ENCODE results near the gene C11orf98.
"Not testable (repeated sequence)": the region's sequence is repeated elsewhere in the genome, so short reads cannot be mapped to it uniquely, and the experiment has no call there.

Gene C11orf98

DNA sequence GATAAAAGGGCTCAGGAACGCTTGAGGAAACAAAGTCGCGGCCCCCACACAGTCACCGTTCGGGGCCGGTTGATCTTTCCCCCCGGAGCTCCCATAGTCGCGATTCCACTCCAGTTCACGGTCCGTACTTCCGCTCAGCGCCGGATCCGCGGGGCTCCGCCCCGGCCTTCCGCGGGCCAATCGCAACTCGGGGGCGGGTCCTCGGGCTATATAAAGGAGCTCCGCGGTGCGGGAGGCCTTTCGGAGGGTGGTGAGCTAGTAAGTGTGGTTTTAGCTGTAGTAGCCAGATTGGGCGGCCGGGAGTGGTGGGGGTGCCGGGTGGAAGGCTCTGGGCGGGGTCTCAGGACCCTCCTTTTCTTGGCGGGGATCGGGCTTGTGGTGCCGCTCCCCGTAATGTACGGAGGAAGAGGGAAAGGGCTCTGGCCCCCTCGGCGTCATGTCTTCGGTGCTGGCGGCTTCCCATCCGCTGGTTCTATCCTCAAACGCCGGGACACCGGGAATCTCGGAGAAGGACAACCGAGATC is at the start of gene C11orf98, which contains the start of gene CSKMT:
Gene C11orf98, minus strand, starts transcription at position 136 of the 524 bp plus-strand sequence. Its CDS starts 41 bp downstream, at position 95.
Gene CSKMT, plus strand, starts transcription at position 238 of the 524 bp plus-strand sequence. CDS start 568 bp downstream, outside the sequence.
- peak; percentile 97 for DNase-seq (ENCODE audit: low spot score)

DNA sequence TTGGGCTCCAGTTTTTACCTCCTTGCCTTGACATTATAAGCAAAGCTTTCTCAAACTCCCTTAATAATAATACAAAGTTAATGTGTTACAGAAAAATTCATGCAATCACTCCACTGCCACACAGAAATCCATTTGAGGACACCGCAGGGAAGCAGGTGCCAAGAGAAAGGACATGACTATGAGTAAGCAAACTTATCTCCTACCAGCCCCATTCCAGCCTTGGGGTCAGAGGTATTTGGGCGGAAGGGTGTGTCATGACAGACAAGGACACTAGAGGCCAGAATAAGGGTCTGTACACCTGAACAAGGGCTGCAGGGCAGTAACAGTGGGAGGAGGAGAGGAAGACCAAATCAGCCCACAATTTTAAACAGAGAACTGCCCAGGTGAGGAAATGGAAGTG is 48.3 kb upstream of the C11orf98 start:
- DNase-seq (ENCODE audit: low spot score) = no peak

- DNase-seq (ENCODE audit: low spot score) = no peak
Observed at GRCh38 chr11:62712861-62713260, 47.9 kb upstream of the C11orf98 start.

GRCh38 chr11:62712276-62712812 is 47.3 kb upstream of the C11orf98 start:
- DNase-seq (ENCODE audit: low spot score) = no peak

GRCh38 chr11:62710001-62710345 is 45.0 kb upstream of the C11orf98 start:
- DNase-seq (ENCODE audit: low spot score) = peak; percentile 46

DNA sequence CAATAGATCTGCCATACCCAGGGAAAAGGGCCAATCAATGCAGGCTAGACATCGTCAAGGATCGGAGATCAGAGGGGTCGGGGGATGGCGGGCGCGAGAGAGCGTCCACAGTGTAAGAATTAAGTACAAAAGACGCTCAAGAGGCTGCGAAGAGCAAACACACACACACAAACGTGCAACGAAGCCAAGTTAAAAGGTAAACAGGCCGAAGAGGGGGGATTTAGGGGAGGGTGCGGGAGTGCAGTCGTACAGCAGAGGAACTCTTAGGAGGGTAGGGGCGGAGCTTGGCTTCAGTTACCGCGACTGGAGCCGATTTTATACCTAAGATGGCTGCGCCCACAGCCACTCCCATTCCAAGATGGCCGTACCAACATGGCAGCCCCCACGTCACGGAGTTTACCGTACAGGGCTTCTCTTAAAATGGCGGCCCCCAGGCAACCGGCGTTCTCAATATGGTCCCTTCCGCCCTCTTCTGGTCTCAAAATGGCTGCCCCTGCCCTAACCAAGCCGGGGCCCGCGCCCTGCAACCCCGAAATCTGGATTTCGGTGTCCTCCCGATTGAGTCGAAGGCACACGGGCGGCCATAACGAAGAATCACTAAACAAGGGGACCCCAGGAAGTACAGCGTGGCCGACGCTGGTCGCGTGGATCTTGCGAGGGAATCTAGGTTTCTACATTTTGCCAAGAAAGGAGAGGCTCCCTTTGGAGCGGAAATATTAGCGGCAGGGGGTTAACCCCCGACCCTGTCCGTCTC is 44.4 kb upstream of the C11orf98 start:
- DNase-seq (ENCODE audit: low spot score) = peak; percentile 93

GRCh38 chr11:62708793-62709192 is 43.8 kb upstream of the C11orf98 start:
- no peak for DNase-seq (ENCODE audit: low spot score)

GRCh38 chr11:62708392-62708791 is 43.4 kb upstream of the C11orf98 start:
- DNase-seq (ENCODE audit: low spot score) = no peak

DNA sequence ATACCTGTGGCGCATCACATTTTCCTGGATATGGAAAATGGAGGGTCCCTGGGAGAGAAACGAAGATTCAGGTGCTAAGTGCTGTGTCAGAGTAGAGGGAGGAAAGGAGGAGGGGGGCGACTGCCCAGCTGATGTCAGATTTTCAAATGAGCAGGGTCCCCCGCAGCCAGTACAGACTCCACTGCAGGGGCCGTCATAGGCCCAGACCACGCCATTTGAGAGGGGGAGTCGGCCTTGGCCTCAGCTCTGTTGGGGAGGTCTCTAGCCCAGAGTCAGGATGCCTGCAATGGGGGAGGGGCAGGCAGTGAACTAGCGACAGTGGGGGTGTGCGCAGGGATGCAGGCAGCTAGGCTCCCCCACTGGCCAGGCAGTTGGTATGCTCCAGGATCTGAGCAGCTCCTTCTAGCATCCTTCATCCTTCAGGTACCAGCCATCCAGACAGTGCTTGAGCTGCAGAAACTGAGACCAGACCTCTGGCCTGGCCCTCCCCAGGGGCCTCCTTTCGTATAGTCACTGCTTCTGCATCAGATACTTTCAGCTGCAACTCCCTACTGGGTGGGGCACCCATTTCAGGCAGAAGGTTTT is 42.4 kb upstream of the C11orf98 start, which contains the start of the genes BSCL2 and GNG3:
Gene BSCL2, minus strand, starts transcription at position 148 of the 585 bp plus-strand sequence. CDS start 229 bp downstream, outside the sequence.
Gene GNG3, plus strand, starts transcription at position 400 of the 585 bp plus-strand sequence. CDS start 620 bp downstream, outside the sequence.
- no peak for DNase-seq (ENCODE audit: low spot score)

DNA sequence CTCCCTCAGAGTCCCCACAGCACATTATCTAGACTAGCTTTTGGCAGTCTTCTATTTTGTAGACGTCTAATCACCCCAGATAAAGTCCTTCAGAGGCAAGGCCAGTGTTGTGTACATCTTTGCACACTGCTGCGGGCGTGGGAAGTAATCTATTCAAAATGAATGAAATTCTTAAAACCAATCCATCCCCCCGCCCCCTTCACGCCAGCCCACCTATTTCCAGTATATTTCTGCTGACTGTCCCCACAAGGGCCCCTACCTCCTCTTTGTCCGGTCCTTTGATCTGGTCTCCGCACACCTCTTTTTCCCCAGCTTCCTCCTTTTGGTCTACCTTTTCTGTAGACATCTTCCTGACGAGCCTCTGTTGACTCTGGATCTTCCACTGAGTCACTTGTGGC is 41.8 kb upstream of the C11orf98 start:
- DNase-seq (ENCODE audit: low spot score) = no peak

DNA sequence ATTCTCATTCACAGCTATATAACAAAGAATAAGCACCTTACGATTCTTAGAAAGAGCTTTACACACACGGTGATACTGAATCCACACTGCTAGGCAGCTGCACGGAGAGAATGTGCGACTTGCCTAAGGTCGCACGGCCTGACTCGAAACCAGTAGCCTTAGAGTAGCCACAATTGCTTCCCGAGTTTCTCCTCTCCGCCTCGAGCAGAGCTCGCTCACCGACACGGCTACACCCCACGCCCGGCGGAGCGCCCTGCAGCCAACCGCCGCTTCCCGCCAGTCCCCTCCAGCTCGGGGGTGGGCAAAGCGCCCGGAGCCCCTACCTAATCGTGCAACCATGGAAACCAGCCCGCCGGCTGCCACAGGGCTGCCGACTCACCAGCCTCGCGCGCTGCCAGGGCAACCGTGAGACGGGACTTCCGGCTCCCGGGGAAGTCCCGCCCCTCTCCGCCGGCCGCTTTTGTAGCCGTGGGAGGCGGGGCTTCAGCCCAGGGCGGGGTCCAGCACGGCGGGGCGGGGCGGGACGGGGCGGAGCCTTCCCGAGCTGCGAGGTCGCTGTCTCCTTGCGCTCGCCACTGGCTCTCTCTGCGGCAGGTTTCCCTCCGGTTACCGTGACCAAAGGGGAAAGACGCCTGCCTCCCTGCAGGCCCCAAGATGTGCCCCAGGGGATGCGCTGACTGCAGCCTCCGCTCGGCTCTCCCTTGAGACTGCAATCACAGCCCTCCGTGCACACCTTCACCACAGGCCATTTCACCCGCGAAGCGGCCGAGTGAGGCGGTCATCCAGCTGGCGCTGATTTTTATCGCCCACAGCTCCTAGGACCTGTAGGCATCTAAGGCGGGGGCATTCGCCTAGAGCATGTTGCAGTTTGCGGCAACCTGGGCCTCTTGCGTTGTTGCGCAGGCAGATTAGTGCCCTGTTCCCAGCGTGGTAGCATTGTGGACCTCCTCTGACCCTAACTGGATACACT is 41.2 kb upstream of the C11orf98 start:
- DNase-seq (ENCODE audit: low spot score) = peak; percentile 96

GRCh38 chr11:62705413-62705812 is 40.4 kb upstream of the C11orf98 start:
- no peak for DNase-seq (ENCODE audit: low spot score)

DNA sequence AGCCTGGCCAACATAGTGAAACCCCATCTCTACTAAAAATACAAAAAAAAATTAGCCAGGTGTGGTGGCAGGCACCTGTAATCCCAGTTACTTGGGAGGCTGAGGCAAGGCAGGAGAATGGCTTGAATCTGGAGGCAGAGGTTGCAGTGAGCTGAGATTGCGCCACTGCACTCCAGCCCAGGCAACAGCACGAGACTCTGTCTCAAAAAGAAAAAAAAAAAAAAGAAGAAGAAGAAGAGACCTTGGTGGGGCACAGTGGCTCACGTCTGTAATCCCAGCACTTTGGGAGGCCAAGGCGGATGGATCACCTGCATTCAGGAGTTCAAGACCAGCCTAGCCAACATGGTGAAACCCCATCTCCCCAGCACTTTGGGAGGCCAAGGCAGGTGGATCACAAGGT is 38.9 kb upstream of the C11orf98 start:
- DNase-seq (ENCODE audit: low spot score) = not testable (repeated sequence)

GRCh38 chr11:62702246-62702645 is 37.2 kb upstream of the C11orf98 start:
- DNase-seq (ENCODE audit: low spot score) = no peak

GRCh38 chr11:62694455-62695167 is 29.6 kb upstream of the C11orf98 start:
- DNase-seq (ENCODE audit: low spot score) = peak; percentile 79

DNA sequence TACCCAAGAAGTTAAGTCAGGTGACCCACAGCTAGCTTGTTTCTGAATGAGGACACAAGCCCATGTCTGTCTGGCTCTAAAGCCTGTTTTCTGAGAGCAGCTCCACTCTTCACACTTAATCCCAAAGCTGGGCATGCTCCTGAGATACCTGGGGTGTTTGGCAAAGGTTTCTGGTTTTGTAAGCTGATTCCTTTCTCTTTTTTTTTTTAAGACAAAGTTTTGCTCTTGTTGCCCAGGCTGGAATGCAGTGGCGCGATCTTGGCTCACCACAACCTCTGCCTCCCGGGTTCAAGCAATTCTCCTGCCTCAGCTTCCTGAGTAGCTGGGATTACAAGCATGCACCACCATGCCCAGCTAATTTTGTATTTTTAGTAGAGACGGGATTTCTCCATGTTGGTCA is 28.6 kb upstream of the C11orf98 start:
- not testable (repeated sequence) for DNase-seq (ENCODE audit: low spot score)

DNA sequence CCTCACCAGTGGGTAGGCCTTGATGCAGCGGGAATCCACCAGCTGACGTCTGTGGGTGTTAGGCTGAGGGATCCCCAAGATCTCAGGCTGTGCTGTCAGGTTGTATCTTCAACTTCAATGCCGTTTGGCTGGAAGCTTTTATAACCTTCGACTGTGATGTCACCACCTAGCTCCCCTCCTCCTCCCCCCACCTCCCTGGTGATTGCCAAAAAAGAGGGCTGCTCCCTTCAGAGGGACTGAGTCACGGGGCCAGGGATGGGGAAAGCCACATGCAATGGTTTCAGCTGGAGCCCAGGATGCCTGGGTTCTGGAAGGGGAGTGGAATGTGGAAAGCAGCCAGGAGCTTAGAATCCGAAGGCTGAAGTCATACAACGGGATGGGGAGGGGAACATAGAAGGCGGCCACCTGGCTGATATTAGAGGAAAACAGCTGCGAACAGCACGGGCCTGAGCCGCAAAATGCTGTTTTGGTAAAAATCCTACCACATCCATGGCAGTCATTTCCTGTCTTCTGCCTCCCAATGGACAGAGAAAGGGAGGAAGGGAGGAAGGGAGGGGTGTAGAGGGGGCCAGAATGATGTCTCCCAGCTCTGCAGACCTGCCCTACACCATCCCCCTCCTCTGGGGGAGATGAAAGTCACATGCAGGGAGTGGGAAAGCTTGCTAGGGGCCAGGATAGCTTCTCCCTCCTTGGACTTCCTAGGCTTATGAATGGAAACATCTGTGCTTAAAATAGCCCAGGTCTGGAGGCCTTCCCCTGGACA is 24.6 kb upstream of the C11orf98 start, which contains the start of gene LRRN4CL:
Gene LRRN4CL, minus strand, starts transcription at position 110 of the 763 bp plus-strand sequence. CDS start 1,022 bp downstream, outside the sequence.
- DNase-seq (ENCODE audit: low spot score) = peak; percentile 92

DNA sequence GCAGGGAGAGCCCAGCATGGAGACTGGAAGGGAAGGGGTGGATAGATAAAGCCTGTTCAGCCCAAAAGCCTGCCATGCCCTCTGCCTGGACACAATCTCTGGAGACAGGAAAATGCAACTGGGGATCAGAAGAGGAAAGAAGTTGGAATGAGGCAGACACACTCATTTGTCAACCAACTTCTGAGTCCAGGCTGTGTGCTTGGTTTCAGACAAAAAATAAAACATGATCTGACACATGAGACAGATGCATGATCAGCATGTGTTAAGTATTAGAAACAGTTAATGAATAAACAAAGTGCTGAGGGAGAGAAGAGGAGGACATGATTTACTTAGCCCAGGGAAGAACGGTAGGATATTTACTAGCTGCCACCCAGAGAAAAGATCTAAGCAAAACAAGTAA is 23.5 kb upstream of the C11orf98 start:
- no peak for DNase-seq (ENCODE audit: low spot score)

- DNase-seq (ENCODE audit: low spot score) = no peak
Observed at GRCh38 chr11:62687508-62688396, 22.7 kb upstream of the C11orf98 start.

Data from AG08396 (cell line).